DND-41 (cell line): ENCODE measurements around the gene CYP19A1.

Experiments
- CTCF ChIP-seq: IDR thresholded peaks from 2 replicates; pipeline ENCODE4 v1.5.1; 2012; ENCODE audit warnings: borderline replicate concordance, low read length, moderate library complexity, mild to moderate bottlenecking; ENCODE audit not compliant: poor library complexity, severe bottlenecking; ENCODE audit errors: extremely low read depth
- EZH2 ChIP-seq: IDR thresholded peaks from 3 replicates; pipeline ENCODE4 v1.6.1; 2012; ENCODE audit warnings: borderline replicate concordance, low read depth, mild to moderate bottlenecking, moderate library complexity, low read length, inconsistent platforms; ENCODE audit not compliant: severe bottlenecking

- TF ChIP-seq CTCF (no peak), EZH2 (no peak)
These were observed 25.0 kb upstream of the CYP19A1 start for GRCh38 chr15:51363383-51363782.
